Measurements from ENCODE around the gene HCCS.

Gene HCCS

GRCh38 chrX:11109968-11110367 is 1.2 kb upstream of the HCCS start:
- ATAC-seq, result no peak
- TF ChIP-seq ZC3H10 (CRISPR knock-in tag; IDR thresholded peaks at IDR 0.05) (no peak), ZNF8 (CRISPR knock-in tag; IDR thresholded peaks at IDR 0.05) (no peak), ESRRG (CRISPR knock-in tag; IDR thresholded peaks at IDR 0.05) (no peak), POU6F1 (CRISPR knock-in tag; IDR thresholded peaks at IDR 0.05; ENCODE audit: borderline replicate concordance, low read depth) (no peak), GLIS3 (CRISPR knock-in tag; IDR thresholded peaks at IDR 0.05) (no peak), ZFP30 (CRISPR knock-in tag; IDR thresholded peaks at IDR 0.05) (no peak), CSDC2 (CRISPR knock-in tag; IDR thresholded peaks at IDR 0.05) (no peak), PPARA (CRISPR knock-in tag; IDR thresholded peaks at IDR 0.05; ENCODE audit: borderline replicate concordance) (no peak), RARB (CRISPR knock-in tag; IDR thresholded peaks at IDR 0.05) (no peak), CREB5 (CRISPR knock-in tag; IDR thresholded peaks at IDR 0.05; ENCODE audit: low read depth) (no peak), ZNF70 (CRISPR knock-in tag; IDR thresholded peaks at IDR 0.05) (no peak), ZNF565 (CRISPR knock-in tag; conservative IDR thresholded peaks at IDR 0.05; ENCODE audit: low read depth) (no peak), ZFP3 (CRISPR knock-in tag; IDR thresholded peaks at IDR 0.05) (no peak), CSRNP3 (CRISPR knock-in tag; IDR thresholded peaks at IDR 0.05) (no peak), SNAI2 (CRISPR knock-in tag; IDR thresholded peaks at IDR 0.05) (no peak), PATZ1 (CRISPR knock-in tag; IDR thresholded peaks at IDR 0.05; ENCODE audit: borderline replicate concordance) (no peak), TSHZ2 (CRISPR knock-in tag; IDR thresholded peaks at IDR 0.05) (no peak), TOX (CRISPR knock-in tag; IDR thresholded peaks at IDR 0.05; ENCODE audit: borderline replicate concordance) (no peak)

- ATAC-seq, result no peak
- TF ChIP-seq ISL1 (CRISPR knock-in tag; IDR thresholded peaks at IDR 0.05) (no peak), ZNF565 (CRISPR knock-in tag; conservative IDR thresholded peaks at IDR 0.05; ENCODE audit: low read depth) (no peak), OSR1 (CRISPR knock-in tag; IDR thresholded peaks at IDR 0.05) (no peak), ZNF70 (CRISPR knock-in tag; IDR thresholded peaks at IDR 0.05) (no peak), CREB5 (CRISPR knock-in tag; IDR thresholded peaks at IDR 0.05; ENCODE audit: low read depth) (no peak), TSHZ2 (CRISPR knock-in tag; IDR thresholded peaks at IDR 0.05) (no peak), GLIS3 (CRISPR knock-in tag; IDR thresholded peaks at IDR 0.05) (no peak), ZFP3 (CRISPR knock-in tag; IDR thresholded peaks at IDR 0.05) (no peak), TOX (CRISPR knock-in tag; IDR thresholded peaks at IDR 0.05; ENCODE audit: borderline replicate concordance) (no peak), POU6F1 (CRISPR knock-in tag; IDR thresholded peaks at IDR 0.05; ENCODE audit: borderline replicate concordance, low read depth) (no peak), PATZ1 (CRISPR knock-in tag; IDR thresholded peaks at IDR 0.05; ENCODE audit: borderline replicate concordance) (no peak), PPARA (CRISPR knock-in tag; IDR thresholded peaks at IDR 0.05; ENCODE audit: borderline replicate concordance) (no peak), BACH2 (CRISPR knock-in tag; IDR thresholded peaks at IDR 0.05; ENCODE audit: borderline replicate concordance) (no peak), ZC3H10 (CRISPR knock-in tag; IDR thresholded peaks at IDR 0.05) (no peak), ESRRG (CRISPR knock-in tag; IDR thresholded peaks at IDR 0.05) (no peak)
These were observed 815 bp downstream of the HCCS start for GRCh38 chrX:11111947-11112346.
